ENCODE results near the gene MATN1.

The MATN1 gene

GRCh38 chr1:30707412-30708360 lies 15.7 kb downstream of the MATN1 start:
- no peak overlapping the region for H3K4me3 ChIP-seq (ENCODE audit: low read depth, low read length)
- no peaks in the 10 kb centered on the region for H3K27me3 ChIP-seq (ENCODE audit: insufficient read depth, low read depth, severe bottlenecking)
- no peaks in the 10 kb centered on the region for H3K9me3 ChIP-seq (ENCODE audit: severe bottlenecking)
- peak overlapping the region; percentile 56 for H3K27ac ChIP-seq
- H3K36me3 ChIP-seq = no peaks in the 10 kb centered on the region
- peak; percentile 94 for DNase-seq
- peak; percentile 83 for TF ChIP-seq CTCF (IDR thresholded peaks at IDR 0.05; ENCODE audit: low read depth, low read length)

- Histone ChIP-seq H3K27me3 (ENCODE audit: insufficient read depth, low read depth, severe bottlenecking) (no peaks in the 10 kb centered on the region), H3K9me3 (ENCODE audit: severe bottlenecking) (no peaks in the 10 kb centered on the region), H3K4me3 (ENCODE audit: low read depth, low read length) (no peak overlapping the region), H3K27ac (no peak overlapping the region), H3K36me3 (no peaks in the 10 kb centered on the region)
- no peak for TF ChIP-seq CTCF (IDR thresholded peaks at IDR 0.05; ENCODE audit: low read depth, low read length)
- no peak for DNase-seq
These were observed 16.9 kb downstream of the MATN1 start for GRCh38 chr1:30706528-30706927.

GRCh38 chr1:30705698-30706097 lies 17.7 kb downstream of the MATN1 start:
- no peak for TF ChIP-seq CTCF (IDR thresholded peaks at IDR 0.05; ENCODE audit: low read depth, low read length)
- DNase-seq = no peak
- Histone ChIP-seq H3K4me3 (ENCODE audit: low read depth, low read length) (no peak overlapping the region), H3K27ac (no peak overlapping the region), H3K27me3 (ENCODE audit: insufficient read depth, low read depth, severe bottlenecking) (no peaks in the 10 kb centered on the region), H3K9me3 (ENCODE audit: severe bottlenecking) (no peaks in the 10 kb centered on the region), H3K36me3 (no peaks in the 10 kb centered on the region)

- no peak for TF ChIP-seq CTCF (IDR thresholded peaks at IDR 0.05; ENCODE audit: low read depth, low read length)
- Histone ChIP-seq H3K9me3 (ENCODE audit: severe bottlenecking) (no peaks in the 10 kb centered on the region), H3K36me3 (no peaks in the 10 kb centered on the region), H3K4me3 (ENCODE audit: low read depth, low read length) (no peak overlapping the region), H3K27me3 (ENCODE audit: insufficient read depth, low read depth, severe bottlenecking) (no peaks in the 10 kb centered on the region), H3K27ac (no peak overlapping the region)
- DNase-seq = no peak
These were observed 18.4 kb downstream of the MATN1 start for GRCh38 chr1:30704765-30705509.

GRCh38 chr1:30704271-30704670 lies 19.1 kb downstream of the MATN1 start:
- peak; percentile 65 for DNase-seq

More at GRCh38 chr1:30704271-30704670, 19.1 kb downstream of the MATN1 start:
- Histone ChIP-seq H3K27me3 (ENCODE audit: insufficient read depth, low read depth, severe bottlenecking) (no peaks in the 10 kb centered on the region), H3K9me3 (ENCODE audit: severe bottlenecking) (no peaks in the 10 kb centered on the region), H3K27ac (no peak overlapping the region; the same call in 1 of the 2 replicates), H3K4me3 (ENCODE audit: low read depth, low read length) (no peak overlapping the region), H3K36me3 (no peaks in the 10 kb centered on the region)
- TF ChIP-seq CTCF (IDR thresholded peaks at IDR 0.05; ENCODE audit: low read depth, low read length) = no peak

All from WERI-Rb-1 (cell line).